Naive B cell (primary cell): Measurements from ENCODE around the gene PVALEF. TPM values are rescaled to one million over a fixed set of nuclear protein-coding genes. Genes with fewer than 3 reads are reported as not detected.

Experiments
- ATAC-seq, 2 donors: fragments of 150-1000 bp; cut with Tn5 transposase; 2 replicates each; pipeline ENCODE4 v1.10.0; 2021; ENCODE audit warnings: low read depth in 2 of 2, mild to moderate bottlenecking in 2 of 2, moderate library complexity in 2 of 2
- DNase-seq: peaks from one replicate; pipeline ENCODE4 v3.0.0; 2022
- H3K27ac Mint-ChIP-seq, 6 donors: one replicate each; pipeline ENCODE4 v1.8.0; 2020 to 2022; ENCODE audit warnings: mild to moderate bottlenecking in 6 of 6, mixed read lengths in 6 of 6, moderate library complexity in 5 of 6, inconsistent platforms in 2 of 6
- H3K27me3 Mint-ChIP-seq, 3 donors: one replicate each; pipeline ENCODE4 v1.8.0; 2021 to 2022; ENCODE audit warnings: mixed read lengths in 3 of 3, mild to moderate bottlenecking in 1 of 3
- H3K36me3 Mint-ChIP-seq, 2 donors: one replicate each; pipeline ENCODE4 v1.8.0; 2020 to 2022; ENCODE audit warnings: mixed read lengths in 2 of 2, inconsistent platforms in 1 of 2, mild to moderate bottlenecking in 1 of 2
- H3K4me1 Mint-ChIP-seq, 3 donors: one replicate each; pipeline ENCODE4 v1.8.0; 2020 to 2022; ENCODE audit warnings: mixed read lengths in 3 of 3, inconsistent platforms in 1 of 3, mild to moderate bottlenecking in 1 of 3, moderate library complexity in 1 of 3
- H3K4me3 Mint-ChIP-seq, 8 donors: one replicate each; pipeline ENCODE4 v1.8.0; 2020 to 2022; ENCODE audit warnings: mild to moderate bottlenecking in 8 of 8, mixed read lengths in 8 of 8, moderate library complexity in 8 of 8, inconsistent platforms in 2 of 8
- H3K9me3 Mint-ChIP-seq, 7 donors: one replicate each; pipeline ENCODE4 v1.8.0; 2020 to 2022; ENCODE audit warnings: mixed read lengths in 7 of 7, mild to moderate bottlenecking in 5 of 7, inconsistent platforms in 2 of 7, moderate library complexity in 1 of 7
- polyA plus RNA-seq, 6 donors: library from polyadenylated mRNA; unstranded; fragments of 300-500 nt; fragmentation: Illumina TruSeq; gene quantifications; one replicate each; pipeline ENCODE4 v1.2.3, GENCODE V29; 2021; ENCODE audit warnings: low read depth in 6 of 6

Gene PVALEF
- polyA plus RNA-seq, 6 donors from 2014 or later, result not detected

DNA sequence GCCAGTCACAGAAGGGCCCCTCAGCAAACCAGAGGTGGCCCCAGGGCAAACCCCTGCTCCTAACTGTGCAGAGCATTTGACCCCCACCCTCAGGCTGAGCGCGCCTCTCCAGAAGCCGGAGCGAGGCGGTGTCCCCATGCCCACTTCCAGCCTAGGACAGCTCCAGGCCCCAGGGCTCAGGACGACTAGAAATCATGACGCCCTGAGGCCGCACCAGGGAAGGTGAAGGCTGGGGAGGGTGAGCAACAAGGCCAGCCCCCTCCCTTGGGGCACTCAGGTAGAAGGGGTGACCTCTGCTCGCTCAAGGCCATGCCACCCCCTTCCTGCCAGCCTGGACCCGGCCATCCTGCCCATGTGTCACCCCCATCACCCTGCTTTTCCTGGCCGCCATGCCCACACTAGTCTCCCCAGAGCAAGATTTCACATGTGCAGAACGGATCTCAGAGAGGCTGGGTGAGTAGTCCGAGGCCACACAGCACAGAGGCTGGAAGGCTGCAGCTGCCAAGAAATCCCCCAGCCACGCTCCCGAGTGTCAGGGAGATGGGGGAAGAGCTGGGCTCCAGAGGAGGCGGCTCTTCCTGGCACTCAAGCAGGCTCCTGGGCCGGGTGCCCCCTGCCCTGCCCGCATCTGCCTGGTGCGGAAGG, 2.1 kb upstream of the PVALEF start:
- ATAC-seq (no peak), DNase-seq (no peak)
- H3K4me3 Mint-ChIP-seq, result no peak overlapping the region
- peaks cover 0 to 7% of the 10 kb centered on the region in 2 donors for H3K36me3 Mint-ChIP-seq
- peak overlapping the region in 1 of 6 donors; percentile 14 for H3K27ac Mint-ChIP-seq
- no peaks in the 10 kb centered on the region for H3K9me3 Mint-ChIP-seq
- H3K4me1 Mint-ChIP-seq, result peaks cover 1 to 5% (median 4%) of the 10 kb centered on the region in 3 donors
- peaks cover 9 to 72% (median 49%) of the 10 kb centered on the region in 3 donors for H3K27me3 Mint-ChIP-seq

DNA sequence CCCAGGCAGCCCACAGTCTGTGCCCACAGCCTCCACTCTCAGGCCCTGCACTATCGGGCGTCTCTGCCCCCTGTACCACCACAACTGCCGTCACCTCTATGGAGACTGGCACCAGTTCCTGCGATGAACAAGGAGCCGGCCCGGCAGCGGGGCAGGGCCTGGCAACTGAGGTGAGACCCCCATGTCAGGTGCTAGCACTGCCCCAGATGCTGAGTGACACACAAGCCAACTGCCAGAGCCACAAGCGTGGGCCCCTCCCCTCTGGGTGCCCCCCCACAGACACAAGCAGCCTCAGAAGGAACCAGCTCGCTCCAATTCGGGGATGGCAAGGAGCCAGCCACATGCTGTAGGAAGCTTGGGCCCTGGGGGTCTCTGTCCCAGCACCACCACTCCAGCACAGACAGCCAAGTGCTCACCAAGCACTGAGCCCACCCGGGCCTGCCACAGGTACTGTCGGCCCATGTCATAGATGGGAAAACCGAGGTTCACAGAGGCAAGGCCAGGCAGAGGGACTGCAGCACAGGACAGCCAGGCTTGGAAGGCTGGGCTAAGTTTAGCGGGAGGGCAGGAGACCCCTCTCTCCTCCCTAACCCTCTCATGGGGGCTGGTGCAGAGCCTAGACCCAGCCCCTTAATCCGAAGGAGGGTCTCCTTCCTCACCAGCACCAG, 1.5 kb upstream of the PVALEF start:
- peaks cover 0 to 7% of the 10 kb centered on the region in 2 donors for H3K36me3 Mint-ChIP-seq
- peaks cover 9 to 69% (median 47%) of the 10 kb centered on the region in 3 donors for H3K27me3 Mint-ChIP-seq
- H3K9me3 Mint-ChIP-seq, result no peaks in the 10 kb centered on the region
- H3K4me3 Mint-ChIP-seq, result peak overlapping the region in 1 of 8 donors; percentile 6
- H3K4me1 Mint-ChIP-seq, result peaks cover 1 to 5% (median 4%) of the 10 kb centered on the region in 3 donors
- ATAC-seq, result no peak
- DNase-seq, result no peak
- H3K27ac Mint-ChIP-seq, result no peak overlapping the region

DNA sequence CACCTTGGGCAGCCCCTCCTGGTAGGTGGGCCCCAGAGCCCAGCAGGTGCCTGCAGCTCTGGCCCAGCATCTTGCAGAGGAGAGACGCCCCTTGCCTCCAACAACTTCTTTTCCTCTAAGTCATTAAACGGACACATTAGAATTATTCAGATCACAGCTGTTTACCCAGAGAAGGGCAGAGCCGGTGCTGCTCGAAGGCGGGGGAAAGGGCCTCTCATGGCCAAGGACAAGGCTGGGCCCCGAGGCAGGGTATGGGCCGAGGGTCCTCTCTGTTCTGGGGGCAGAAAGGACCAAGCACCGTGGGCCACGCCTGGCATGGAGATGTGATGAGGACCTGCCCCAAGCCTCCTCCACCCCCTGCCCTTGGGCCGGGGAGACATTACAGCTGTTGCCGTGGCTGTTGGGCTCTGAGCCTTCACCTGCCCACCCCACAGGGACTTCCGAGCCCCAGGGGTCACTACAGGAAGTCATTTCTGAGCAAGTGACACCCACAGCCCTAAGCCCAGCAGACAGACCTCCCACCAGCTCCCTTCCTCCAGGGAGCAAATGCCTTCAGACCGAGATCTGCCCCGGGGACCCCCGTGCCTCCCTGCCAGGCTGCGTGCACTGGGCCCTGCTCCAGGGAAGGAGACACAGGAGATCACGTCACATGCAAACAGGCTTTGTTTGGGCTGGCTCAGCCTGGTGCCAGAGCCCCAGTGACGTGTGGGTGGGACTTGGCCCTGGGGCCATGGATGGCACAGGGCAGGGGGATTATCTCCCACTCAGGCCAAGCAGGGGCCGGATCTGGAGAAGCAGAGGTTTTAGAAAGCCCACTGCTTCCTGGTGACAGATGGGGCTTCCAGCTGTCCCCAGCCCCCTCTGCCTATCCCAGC, 699 bp upstream of the PVALEF start:
- DNase-seq (no peak), ATAC-seq (no peak)
- no peaks in the 10 kb centered on the region for H3K9me3 Mint-ChIP-seq
- peaks cover 1 to 5% (median 4%) of the 10 kb centered on the region in 3 donors for H3K4me1 Mint-ChIP-seq
- H3K4me3 Mint-ChIP-seq, result peak overlapping the region in 5 of 8 donors; percentile 29 to 56 (median 29)
- H3K27ac Mint-ChIP-seq, result no peak overlapping the region
- peaks cover 9 to 65% (median 41%) of the 10 kb centered on the region in 3 donors for H3K27me3 Mint-ChIP-seq
- peaks cover 0 to 7% of the 10 kb centered on the region in 2 donors for H3K36me3 Mint-ChIP-seq

GRCh38 chr17:81166033-81166492, 756 bp downstream of the PVALEF start, which contains the start of gene AATK:
Gene AATK, minus strand, starts transcription at chr17:81166221. Its CDS starts 229 bp downstream, at chr17:81165992.
- no peak for DNase-seq
- no peak within 1 kb of the TSS for H3K27ac Mint-ChIP-seq
- H3K4me1 Mint-ChIP-seq, result peaks cover 1 to 4% (median 2%) of the 10 kb centered on the region in 3 donors
- H3K36me3 Mint-ChIP-seq, result peaks cover 0 to 5% of the 10 kb centered on the region in 2 donors
- peak within 1 kb of the TSS in 7 of 8 donors; percentile 12 to 72 (median 51) for H3K4me3 Mint-ChIP-seq
- ATAC-seq, result peak in 1 of 2 donors; percentile 20
- no peaks in the 10 kb centered on the region for H3K9me3 Mint-ChIP-seq
- peaks cover 8 to 55% (median 36%) of the 10 kb centered on the region in 3 donors for H3K27me3 Mint-ChIP-seq

GRCh38 chr17:81167194-81167524, 1.9 kb downstream of the PVALEF start:
- H3K9me3 Mint-ChIP-seq, result no peaks in the 10 kb centered on the region
- H3K27me3 Mint-ChIP-seq, result peaks cover 4 to 45% (median 29%) of the 10 kb centered on the region in 3 donors
- H3K27ac Mint-ChIP-seq, result peak overlapping the region in 1 of 6 donors; percentile 7
- no peaks in the 10 kb centered on the region for H3K36me3 Mint-ChIP-seq
- H3K4me3 Mint-ChIP-seq, result peak overlapping the region in 5 of 8 donors; percentile 30 to 73 (median 45)
- DNase-seq (no peak), ATAC-seq (no peak)
- H3K4me1 Mint-ChIP-seq, result peaks cover 0 to 1% (median 0%) of the 10 kb centered on the region in 3 donors

GRCh38 chr17:81167638-81168037, 2.3 kb downstream of the PVALEF start:
- Mint-ChIP-seq H3K27me3 (peaks cover 4 to 43% (median 27%) of the 10 kb centered on the region in 3 donors), H3K4me3 (peak overlapping the region in 4 of 8 donors; percentile 5 to 73 (median 48)), H3K36me3 (no peaks in the 10 kb centered on the region), H3K9me3 (no peaks in the 10 kb centered on the region), H3K4me1 (peaks cover 0 to 1% (median 0%) of the 10 kb centered on the region in 3 donors), H3K27ac (no peak overlapping the region)
- no peak for DNase-seq
- no peak for ATAC-seq

- H3K36me3 Mint-ChIP-seq, result no peaks in the 10 kb centered on the region
- H3K4me3 Mint-ChIP-seq, result no peak overlapping the region
- no peak overlapping the region for H3K27ac Mint-ChIP-seq
- ATAC-seq, result no peak
- H3K9me3 Mint-ChIP-seq, result peaks cover 0 to 1% (median 0%) of the 10 kb centered on the region in 7 donors
- no peak for DNase-seq
- peaks cover 0 to 1% (median 0%) of the 10 kb centered on the region in 3 donors for H3K4me1 Mint-ChIP-seq
- H3K27me3 Mint-ChIP-seq, result peaks cover 0 to 21% (median 8%) of the 10 kb centered on the region in 3 donors
These were observed 4.6 kb downstream of the PVALEF start for GRCh38 chr17:81169870-81170309.

- no peak for ATAC-seq
- no peak for DNase-seq
- Mint-ChIP-seq H3K9me3 (peaks cover 0 to 8% (median 6%) of the 10 kb centered on the region in 7 donors), H3K4me1 (peaks cover 0 to 1% (median 0%) of the 10 kb centered on the region in 3 donors), H3K27me3 (peaks cover 0 to 20% (median 8%) of the 10 kb centered on the region in 3 donors), H3K27ac (no peak overlapping the region), H3K4me3 (no peak overlapping the region), H3K36me3 (peaks cover 0 to 3% of the 10 kb centered on the region in 2 donors)
These were observed 5.6 kb downstream of the PVALEF start for GRCh38 chr17:81170727-81171494.

- no peak for DNase-seq
- Mint-ChIP-seq H3K27me3 (peaks cover 0 to 15% (median 7%) of the 10 kb centered on the region in 3 donors), H3K9me3 (peaks cover 0 to 8% (median 6%) of the 10 kb centered on the region in 7 donors), H3K27ac (peak overlapping the region in 2 of 6 donors; percentile 21 to 33), H3K4me1 (peaks cover 0 to 1% (median 0%) of the 10 kb centered on the region in 3 donors), H3K36me3 (peaks cover 0 to 3% of the 10 kb centered on the region in 2 donors), H3K4me3 (no peak overlapping the region)
- no peak for ATAC-seq
These were observed 6.6 kb downstream of the PVALEF start for GRCh38 chr17:81171941-81172340.

DNA sequence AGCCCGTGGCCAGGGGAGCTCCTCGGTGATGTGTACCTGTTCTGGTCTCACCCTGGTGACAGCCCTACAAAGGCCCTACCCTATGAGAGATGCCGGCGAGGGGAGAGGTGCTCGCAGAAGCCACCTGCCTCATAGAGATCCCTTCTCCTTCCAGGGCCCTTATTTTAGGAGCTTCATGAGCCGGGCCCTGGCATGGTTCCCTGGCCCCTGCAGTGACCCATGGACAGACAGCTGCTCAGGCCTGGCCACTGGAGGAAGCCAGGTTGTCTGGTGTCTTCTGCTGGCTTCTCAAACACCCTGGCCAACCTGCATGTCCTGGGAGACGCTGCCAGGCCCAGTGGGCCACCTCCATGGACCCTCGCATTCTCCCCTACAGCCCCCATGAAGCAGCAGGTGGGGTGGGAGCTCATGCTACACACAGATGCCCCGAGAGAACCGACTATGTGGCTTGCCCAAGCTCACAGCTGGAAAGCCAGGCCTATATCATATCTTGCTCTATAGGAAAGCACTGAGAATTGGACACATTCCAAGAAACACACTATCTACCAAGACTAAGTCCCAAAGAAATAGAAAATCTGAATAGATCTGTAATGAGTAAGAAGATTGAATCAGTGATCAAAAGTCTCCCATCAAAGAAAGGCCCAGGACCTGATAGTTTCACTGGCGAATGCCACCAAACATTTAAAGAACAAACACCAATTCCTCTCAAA, 7.9 kb downstream of the PVALEF start:
- ATAC-seq (no peak), DNase-seq (no peak)
- H3K9me3 Mint-ChIP-seq, result peaks cover 0 to 8% (median 6%) of the 10 kb centered on the region in 7 donors
- H3K27ac Mint-ChIP-seq, result no peak overlapping the region
- no peak overlapping the region for H3K4me3 Mint-ChIP-seq
- peaks cover 0 to 6% (median 0%) of the 10 kb centered on the region in 3 donors for H3K27me3 Mint-ChIP-seq
- H3K36me3 Mint-ChIP-seq, result peaks cover 0 to 3% of the 10 kb centered on the region in 2 donors
- H3K4me1 Mint-ChIP-seq, result no peaks in the 10 kb centered on the region

GRCh38 chr17:81173762-81174155, 8.5 kb downstream of the PVALEF start:
- H3K36me3 Mint-ChIP-seq, result peaks cover 0 to 3% of the 10 kb centered on the region in 2 donors
- no peak overlapping the region for H3K27ac Mint-ChIP-seq
- no peaks in the 10 kb centered on the region for H3K4me1 Mint-ChIP-seq
- ATAC-seq, result no peak
- peaks cover 0 to 8% (median 6%) of the 10 kb centered on the region in 7 donors for H3K9me3 Mint-ChIP-seq
- H3K4me3 Mint-ChIP-seq, result no peak overlapping the region
- peaks cover 0 to 6% (median 0%) of the 10 kb centered on the region in 3 donors for H3K27me3 Mint-ChIP-seq
- DNase-seq, result no peak

- Mint-ChIP-seq H3K4me3 (no peak overlapping the region), H3K9me3 (peaks cover 0 to 8% (median 6%) of the 10 kb centered on the region in 7 donors), H3K36me3 (peaks cover 0 to 3% of the 10 kb centered on the region in 2 donors), H3K27ac (no peak overlapping the region), H3K4me1 (no peaks in the 10 kb centered on the region), H3K27me3 (peaks cover 0 to 6% (median 0%) of the 10 kb centered on the region in 3 donors)
- ATAC-seq (no peak), DNase-seq (no peak)
These were observed 11.4 kb downstream of the PVALEF start for GRCh38 chr17:81176666-81177065.
